HG03060 (cell line): ENCODE data around the gene TLN1.

ENCODE experiments used
- ATAC-seq: cut with Tn5 transposase; IDR thresholded peaks from one replicate; pipeline ENCODE4 v1.9.1; 2021; ENCODE audit warnings: low read depth, moderate number of reproducible peaks; ENCODE audit not compliant: unreplicated experiment

Gene TLN1

DNA sequence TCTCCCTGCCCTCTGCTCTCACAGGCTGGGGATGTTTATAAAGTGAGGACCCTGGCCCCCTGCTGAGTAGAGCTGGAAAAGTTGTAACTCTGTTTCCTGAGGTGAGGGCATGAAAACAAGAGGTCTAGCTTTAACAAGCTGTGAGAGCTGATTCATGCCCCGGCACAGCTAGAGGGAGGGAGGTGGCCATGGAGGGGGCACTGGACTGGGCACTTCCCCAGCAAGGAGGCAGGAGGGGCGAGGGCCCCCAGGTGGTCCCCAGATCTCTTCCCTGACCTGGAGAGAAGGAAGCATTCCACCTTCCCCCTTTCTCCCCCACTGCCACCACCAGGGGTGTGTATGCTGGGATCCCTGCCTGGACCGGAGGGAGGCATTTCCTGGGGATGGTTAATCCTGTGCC is 22.3 kb upstream of the TLN1 start, which contains the start of gene MSMP:
MSMP (minus strand) TSS at position 13 of the 400 bp plus-strand sequence. CDS start 147 bp downstream, outside the sequence.
- ATAC-seq = no peak

DNA sequence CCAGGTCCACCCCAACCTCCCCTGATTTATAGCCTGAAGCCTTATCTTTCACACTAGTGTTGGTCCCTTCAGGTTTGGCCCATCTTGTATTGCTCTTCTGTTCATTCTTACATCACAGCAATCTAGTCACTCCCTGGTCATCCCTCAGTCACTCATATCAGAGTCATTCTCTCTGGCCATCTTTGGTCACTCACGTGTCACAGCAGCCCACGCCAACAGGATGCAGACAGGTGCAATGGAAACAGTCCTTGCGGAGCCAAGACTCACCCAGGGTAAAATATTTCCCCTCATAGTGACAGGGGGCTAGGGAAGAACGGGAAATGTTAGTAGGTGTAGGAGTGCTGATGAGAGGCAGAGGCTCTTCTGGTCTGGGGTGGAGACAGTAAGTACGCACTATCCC is 21.5 kb upstream of the TLN1 start:
- ATAC-seq = no peak

DNA sequence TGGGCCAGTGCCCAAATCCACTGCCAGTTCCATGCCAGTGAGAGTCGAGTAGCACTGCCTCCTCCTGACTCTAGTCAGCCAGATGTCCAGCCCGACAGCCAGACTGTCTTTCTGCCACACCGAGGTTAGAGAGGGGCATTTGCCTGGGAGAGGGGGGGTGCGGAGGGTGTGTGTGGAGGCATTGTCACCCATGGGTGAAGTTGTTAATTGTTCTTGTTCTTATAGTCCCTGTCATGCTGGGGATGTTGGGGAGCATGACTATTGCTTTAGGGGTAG is 18.2 kb upstream of the TLN1 start:
- ATAC-seq = no peak

DNA sequence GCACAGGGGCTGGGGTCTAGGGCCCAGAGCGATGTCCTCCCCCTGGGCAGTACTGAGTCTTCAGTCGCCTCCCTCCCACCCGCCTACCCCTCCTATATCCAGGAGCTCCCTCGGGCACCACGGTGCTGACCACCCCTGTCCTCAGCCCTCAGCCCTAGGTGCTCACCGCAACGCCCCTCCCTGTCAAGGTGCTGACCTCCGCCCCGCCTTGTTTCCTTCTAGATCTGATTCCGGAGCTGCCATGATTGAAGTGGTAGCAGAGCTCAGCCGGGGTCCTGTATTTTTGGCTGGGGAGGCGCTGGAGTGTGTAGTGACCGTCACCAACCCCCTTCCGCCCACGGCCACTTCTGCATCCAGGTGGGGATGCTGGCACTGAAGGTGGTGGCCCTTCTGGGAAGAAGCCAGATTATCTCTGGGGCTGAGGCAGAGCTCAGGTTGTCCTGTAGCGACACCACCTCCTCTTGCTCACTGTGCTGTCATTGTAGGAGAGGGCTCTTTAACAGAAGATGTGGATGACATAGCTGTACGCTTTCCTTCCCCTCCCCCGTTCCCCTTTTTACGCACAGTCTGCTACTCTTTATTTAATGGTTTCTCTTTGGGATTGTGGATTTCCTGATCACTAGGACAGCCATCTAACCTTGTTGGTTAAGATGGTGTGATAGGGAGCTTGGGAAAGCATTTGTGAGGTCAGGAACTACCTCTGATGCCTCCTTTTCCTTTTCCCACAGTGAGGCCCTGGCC is 17.7 kb upstream of the TLN1 start:
- no peak for ATAC-seq

DNA sequence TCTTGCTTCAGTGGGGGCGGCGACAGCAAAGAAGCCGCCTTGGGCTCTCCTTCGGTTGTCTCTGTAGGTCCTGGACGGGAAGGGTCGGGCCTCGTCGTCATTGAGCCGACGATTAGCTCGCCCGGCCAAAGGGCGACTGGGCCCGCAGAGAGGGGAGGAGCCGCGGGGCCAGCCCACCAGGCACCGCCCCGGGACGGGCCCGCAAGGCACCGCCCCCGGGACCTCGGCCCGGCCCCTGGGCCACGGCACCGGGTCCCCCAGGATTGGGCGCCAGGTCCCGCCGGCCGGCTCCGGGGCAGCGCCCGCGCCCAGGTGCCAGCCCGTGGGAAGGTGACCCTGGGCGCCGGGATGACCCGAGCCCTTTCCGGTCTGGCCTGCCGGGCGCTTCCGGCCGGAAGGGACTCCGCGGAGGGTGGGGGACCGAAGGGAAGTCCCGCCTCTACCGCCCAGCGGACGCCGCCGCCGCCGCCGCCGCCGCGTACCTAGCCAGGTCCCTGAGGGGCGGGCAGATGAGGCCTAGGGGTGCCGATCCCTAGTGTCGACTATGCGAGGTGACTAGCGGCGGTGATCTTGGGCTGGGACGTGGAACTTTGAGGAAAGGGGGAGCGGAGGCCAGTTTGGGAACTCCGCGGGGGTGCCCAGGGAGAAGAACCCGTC is 17.0 kb upstream of the TLN1 start, which contains the start of the genes GBA2 and RGP1:
GBA2 (minus strand) TSS at position 371 of the 657 bp plus-strand sequence. CDS start 524 bp downstream, outside the sequence.
RGP1 (plus strand) TSS at position 430 of the 657 bp plus-strand sequence. CDS start 469 bp downstream, outside the sequence.
- no peak for ATAC-seq

DNA sequence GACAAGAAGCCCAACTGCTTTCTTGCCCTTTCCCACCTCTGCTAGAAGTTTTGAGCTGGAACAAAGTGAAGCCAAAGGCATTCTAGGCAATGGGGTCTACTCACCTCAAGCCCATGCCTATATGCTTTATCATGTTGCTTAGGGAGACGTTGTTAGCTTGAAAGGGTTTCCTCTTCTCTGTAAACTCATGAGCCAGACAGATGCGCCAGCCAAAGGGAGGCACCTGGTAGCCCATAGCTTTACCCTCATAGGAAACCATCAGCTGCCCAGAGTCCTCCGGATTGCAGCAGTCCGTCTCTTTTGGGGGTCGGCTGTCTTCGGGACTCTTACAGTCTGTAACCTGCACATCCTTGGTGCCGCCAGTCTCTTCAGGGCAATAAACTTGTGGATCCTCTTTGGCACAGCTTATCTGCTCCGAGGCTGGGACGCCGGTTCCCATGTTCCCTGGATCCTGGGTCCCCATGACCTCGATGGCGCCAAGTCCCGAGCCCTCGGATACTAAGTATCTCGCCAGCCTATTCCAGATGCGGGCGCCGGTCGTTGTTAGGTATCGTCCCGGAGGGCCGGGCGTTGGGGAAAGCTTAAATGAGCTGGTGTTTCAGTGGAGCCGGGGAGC is 16.4 kb upstream of the TLN1 start:
- ATAC-seq = no peak

DNA sequence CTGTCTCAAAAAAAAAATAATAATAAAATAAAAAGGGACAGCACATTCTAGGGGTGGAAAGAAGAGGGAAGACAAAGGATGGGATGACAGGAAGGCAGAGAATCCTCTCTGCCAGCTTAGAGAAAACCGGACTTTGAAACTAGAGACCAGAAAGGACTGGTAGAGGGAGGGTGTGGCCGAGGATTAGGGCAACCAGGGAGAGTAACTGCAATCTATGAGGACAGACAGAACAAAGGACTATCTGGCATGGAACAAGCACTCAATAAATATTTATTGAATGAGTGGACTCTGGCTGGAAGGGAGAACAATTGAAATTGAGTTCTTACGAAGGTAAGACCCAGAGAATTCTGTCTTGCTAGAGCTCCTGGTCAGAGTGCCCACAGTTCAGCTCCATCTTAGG is 14.6 kb upstream of the TLN1 start:
- ATAC-seq = no peak

DNA sequence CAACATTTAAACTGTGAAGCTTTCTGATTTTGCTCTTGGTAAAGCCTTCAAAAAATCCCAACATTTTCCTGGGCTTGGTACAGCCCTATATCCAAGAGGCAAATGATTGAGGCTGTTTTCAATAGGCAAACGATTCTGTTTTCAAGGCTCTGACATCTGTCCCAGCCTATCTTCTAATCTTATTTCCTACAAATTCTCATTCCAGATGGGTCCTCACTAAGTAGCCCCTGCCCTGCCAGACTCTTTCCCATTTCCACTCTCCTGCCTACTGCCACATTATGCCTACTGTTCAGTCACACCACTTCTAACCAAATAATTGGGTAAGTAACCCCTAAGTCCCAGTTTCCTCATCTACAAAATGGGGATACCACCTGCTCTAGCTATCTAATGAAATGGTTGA is 13.6 kb upstream of the TLN1 start:
- no peak for ATAC-seq

DNA sequence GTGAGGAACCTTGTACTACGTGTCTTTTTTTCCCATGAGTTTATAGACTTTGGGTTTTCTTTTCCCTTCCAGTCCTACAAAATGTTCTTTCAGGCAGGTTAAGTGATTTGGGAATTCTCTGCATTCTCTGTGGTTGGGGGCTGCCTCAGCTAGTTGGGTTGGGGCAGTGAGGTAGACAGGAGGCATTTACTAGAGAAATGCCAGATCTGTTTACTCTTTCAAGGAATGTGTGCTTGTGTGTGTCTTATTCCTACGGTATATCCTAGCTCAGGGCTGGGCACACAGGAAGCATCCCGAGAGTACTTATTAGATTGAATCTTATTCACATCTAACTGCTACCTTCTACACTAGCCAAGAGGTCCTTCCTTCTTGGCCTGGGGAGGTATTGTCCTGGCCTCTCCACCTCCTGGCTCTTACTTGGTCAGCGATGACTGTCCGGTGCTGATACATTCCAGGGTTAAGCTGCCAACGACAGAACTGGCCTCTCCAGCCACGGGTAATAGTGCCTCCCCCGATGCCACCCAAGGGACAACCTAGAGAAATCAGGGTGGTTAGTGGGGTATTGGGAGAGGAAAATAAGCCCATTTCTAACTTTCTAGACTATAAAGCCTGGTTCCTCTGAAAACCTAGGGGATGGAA is 12.0 kb upstream of the TLN1 start:
- no peak for ATAC-seq

DNA sequence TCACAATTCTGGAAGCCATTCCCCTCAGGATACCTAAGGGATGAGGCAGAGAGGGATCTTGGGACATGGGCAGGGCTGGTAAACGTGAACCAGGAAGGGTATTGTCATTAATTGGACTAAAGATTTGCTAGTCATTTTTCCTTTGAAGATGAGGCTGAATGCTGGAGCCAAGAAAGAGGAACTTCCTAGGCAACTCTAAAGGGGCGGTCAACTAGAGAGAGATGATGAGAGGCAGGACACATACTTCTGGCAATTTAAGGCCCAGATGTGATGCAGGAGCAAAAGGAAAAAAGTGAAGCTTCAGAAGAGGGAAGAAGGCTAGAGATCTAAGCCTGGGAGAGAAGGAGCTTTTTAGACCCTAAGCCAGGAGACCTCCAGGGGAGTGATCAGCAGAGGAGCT is 11.5 kb upstream of the TLN1 start:
- no peak for ATAC-seq

DNA sequence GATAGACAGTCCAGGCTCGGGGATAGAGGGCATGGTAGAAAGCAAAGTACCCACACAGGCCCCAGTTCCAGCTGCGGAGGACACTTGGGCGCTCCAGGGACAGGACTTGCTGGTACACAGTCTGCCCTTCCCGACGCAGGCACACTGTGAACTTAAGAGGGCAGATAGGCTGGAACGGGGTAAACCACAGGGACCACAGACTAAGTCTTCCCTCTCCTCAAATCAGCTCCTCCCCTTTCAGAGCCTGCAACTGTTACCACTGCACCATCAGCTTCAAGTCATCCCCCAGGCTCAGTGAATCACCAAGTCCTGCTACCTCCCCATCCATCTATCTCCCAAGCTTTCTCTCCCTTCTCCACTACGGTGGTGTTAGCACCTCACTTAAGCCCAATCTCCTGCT is 9.7 kb upstream of the TLN1 start:
- ATAC-seq = no peak

DNA sequence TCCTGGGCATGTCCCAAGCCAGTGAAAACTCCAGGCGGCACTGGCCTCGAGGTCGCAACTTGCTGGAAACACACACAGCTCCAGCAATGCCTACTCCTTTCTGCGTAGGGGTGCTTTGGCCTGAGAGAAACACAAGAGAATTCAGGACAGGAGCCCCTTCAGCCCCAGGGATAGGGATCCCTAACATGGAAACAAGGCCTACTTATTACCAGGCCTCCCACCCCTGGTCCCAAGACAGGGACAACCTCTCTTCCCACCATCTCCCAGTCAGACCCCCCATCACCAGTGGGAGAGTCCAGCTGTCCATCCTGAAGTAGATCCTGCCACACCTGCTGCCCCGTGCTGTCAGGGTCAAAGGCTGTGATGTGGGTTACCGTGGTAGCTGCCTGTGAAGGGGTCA is 8.2 kb upstream of the TLN1 start:
- ATAC-seq = no peak

DNA sequence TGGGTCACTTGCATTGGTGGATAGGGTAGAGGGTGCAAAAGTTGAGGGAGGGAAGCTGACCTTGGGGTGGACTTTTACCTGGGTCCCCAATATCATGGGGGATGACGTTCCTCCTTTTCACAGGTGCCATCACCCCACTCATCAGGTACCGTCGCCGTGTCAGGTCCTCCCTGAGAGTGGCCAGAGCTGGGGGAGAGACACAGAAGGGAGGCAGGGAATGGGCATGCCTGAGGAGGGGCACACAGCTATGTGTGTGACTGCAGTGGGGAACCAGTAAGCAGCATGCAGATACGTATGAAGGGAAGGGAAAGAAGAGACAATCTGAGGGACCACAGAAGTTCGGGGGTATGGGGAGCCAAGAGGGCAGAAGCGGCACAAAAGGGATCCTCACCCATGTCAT is 6.9 kb upstream of the TLN1 start:
- ATAC-seq = no peak

DNA sequence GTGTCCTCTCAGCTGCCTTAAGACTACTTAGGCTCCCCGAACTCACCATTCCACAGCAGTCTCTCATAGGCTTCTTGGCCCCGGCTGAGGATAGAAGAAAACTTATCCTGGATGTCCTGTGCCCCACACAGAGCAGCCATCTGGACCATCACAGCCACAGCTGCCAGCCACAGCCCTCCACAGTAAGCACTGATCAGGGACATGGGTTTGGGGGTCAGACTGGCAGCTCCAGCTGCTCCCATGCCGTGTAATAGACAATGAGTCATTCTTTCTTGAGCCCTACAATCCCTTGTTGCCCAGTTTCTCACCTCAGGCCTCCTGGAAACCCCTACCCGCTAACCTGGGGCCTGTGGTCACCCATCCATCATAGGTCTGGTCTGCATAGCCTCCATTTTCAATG is 6.2 kb upstream of the TLN1 start:
- no peak for ATAC-seq

DNA sequence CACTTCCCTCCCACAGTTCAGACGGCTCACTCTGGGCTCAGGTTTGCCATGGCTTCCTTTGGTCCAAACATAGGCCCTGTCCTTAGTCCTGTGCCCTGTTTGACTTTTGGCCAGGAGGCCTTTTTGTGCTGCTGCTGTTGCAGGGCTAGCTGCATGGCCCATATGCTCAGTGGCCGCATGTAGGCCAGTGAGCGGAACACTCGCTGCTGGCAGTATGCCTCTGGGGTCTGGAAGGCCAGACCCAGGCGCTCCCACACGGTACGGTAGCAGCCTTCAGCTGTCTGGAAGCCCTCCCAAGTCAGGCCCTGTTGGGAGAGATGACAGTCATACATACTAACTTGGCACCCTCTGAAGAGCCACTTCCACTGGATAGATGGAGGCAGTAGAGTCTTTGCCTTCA is 5.1 kb upstream of the TLN1 start:
- ATAC-seq = no peak

DNA sequence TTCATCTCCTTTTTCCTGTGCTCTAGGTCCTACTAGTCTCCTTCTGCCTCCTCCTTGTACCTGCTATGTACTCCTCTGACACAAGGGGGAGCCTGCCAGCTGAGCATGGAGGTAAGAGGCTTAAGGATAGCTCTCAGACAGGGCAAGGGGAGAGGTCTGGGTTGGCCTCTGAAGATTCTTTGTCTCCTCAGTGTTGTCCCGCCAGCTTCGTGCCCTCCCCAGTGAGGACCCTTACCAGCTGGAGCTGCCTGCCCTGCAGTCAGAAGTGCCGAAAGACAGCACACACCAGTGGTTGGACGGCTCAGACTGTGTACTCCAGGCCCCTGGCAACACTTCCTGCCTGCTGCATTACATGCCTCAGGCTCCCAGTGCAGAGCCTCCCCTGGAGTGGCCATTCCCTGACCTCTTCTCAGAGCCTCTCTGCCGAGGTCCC is 4.2 kb upstream of the TLN1 start:
- ATAC-seq = no peak

DNA sequence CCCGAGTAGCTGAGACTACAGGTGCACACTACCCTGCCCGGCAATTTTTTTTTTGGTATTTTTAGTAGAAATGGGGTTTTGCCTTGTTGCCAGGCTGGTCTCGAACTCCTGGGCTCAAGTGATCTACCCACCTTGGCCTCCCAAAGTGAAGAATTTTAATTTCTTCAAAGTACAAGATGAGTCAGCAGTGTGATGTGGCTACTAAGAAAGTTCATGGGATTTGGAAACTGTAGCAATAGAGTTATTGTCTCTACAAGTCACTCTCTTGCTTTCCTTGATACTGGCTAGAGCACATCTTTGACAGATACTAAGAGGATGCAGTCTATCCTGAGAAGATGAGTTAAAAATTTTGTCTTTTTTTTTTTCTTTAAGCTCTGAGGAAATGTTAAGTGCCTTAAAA is 2.1 kb upstream of the TLN1 start:
- no peak for ATAC-seq

DNA sequence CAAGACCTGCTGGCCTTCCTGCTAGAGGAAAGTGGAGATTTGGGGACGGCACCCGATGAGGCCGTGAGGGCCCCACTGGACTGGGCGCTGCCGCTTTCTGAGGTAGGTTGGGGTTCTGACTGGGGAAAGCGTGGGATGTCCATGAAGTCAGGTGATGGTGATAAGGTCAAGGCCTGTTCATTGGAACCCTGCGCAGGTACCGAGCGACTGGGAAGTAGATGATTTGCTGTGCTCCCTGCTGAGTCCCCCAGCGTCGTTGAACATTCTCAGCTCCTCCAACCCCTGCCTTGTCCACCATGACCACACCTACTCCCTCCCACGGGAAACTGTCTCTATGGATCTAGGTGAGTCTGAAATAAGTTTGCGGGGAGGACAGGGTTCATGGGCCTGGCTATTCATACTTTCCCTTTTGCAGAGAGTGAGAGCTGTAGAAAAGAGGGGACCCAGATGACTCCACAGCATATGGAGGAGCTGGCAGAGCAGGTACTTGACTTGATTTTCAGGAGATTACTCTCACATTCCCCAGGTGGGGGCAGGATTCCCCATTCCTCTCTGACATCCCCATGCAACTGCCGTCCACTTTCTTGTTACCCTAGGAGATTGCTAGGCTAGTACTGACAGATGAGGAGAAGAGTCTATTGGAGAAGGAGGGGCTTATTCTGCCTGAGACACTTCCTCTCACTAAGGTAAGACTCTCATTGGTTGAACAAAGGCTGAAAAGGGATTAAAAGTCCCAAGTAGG is 976 bp upstream of the TLN1 start:
- ATAC-seq = no peak

DNA sequence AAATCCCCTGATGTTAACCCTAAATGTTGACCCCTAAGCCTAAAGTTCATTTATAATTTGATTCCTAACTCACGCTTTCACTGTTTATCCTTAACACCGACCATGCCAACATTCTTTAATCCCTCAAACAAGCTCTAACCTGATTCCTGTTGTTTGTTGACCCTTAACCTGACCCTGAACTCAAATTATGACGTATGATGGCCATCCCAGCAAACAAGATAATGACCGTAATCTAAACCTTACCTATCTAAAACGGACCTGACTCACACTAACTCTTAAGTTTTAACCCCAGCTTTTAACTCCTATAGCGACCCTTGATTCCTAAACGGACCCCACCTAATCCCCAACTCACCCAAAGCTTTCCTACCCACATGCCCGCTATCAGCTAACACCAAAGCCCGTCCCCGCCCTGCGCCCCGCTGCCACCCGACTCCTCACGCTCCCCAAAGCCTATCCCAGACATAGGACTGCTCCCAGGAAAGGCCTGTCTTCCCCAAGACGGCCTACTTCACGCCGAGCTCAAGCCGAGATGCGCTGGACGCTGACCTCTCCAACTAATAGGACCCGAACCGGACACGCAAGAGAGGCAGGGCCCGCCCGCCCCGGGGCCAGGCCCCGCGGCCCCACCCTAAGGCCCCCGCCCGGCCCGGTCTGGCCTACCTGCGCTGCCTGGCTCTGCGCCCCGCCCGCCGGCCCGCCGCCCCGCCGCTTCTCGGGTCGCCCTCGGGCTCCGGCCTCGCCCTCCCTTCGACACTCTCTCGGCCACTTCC is 395 bp downstream of the TLN1 start:
- ATAC-seq = no peak

DNA sequence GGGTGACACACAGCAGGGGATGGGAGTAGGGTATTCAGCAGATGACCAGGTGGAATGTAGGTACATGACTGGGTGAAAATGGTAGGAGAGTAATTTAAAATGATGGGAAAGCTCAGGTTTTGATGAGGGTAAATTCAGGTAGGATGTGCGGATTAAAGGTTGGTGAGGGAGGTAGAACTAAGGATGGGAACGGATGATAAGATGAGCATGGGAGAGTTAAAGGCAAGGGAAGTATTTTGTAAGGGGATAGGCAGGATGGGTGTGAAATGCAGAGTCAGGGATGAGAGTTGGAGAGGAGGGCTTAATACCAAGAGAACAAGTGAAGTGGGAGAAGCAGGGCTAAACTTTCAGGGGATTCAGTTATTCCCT is 1.5 kb downstream of the TLN1 start:
- no peak for ATAC-seq
